GM19452 (cell line): Measurements from ENCODE around the gene TOP3B.

ENCODE experiments used
- ATAC-seq: cut with Tn5 transposase; IDR thresholded peaks from one replicate; pipeline ENCODE4 v1.9.1; 2021; ENCODE audit not compliant: unreplicated experiment

The TOP3B gene, protein sequence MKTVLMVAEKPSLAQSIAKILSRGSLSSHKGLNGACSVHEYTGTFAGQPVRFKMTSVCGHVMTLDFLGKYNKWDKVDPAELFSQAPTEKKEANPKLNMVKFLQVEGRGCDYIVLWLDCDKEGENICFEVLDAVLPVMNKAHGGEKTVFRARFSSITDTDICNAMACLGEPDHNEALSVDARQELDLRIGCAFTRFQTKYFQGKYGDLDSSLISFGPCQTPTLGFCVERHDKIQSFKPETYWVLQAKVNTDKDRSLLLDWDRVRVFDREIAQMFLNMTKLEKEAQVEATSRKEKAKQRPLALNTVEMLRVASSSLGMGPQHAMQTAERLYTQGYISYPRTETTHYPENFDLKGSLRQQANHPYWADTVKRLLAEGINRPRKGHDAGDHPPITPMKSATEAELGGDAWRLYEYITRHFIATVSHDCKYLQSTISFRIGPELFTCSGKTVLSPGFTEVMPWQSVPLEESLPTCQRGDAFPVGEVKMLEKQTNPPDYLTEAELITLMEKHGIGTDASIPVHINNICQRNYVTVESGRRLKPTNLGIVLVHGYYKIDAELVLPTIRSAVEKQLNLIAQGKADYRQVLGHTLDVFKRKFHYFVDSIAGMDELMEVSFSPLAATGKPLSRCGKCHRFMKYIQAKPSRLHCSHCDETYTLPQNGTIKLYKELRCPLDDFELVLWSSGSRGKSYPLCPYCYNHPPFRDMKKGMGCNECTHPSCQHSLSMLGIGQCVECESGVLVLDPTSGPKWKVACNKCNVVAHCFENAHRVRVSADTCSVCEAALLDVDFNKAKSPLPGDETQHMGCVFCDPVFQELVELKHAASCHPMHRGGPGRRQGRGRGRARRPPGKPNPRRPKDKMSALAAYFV

DNA sequence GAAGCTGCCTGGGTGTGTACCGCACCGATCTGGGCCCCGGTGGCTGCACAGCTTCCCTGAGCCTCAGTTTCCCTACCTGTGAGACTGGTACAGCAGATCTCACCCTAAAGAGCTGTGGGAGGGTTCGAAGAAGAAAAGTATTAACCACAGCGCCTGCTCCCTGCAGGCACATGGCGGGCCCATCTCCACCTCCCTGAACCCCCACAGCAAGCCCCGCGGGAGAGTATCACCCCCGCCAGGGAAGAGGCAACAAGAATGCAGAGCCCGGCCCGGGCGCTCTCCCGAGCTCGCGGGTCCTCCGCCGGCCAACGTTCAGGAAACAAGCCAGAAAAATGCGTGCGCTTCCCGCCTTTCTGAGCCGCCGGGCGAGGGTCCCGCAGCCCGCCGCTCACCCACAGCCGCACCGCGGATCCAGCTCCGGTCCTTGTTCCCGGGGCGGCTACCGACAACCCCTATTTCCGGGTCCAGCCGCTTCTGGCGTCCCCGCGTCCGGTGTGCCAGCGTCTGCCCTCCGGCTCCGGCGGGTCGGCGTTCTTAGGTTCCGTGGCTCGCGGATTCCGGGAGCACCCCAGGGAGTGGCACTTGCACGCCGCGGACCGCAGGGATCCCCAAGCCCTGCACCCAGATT is at the start of gene TOP3B:
Gene TOP3B, minus strand, starts transcription at position 450 of the 628 bp plus-strand sequence. CDS start 7,078 bp downstream, outside the sequence.
- ATAC-seq: no peak

DNA sequence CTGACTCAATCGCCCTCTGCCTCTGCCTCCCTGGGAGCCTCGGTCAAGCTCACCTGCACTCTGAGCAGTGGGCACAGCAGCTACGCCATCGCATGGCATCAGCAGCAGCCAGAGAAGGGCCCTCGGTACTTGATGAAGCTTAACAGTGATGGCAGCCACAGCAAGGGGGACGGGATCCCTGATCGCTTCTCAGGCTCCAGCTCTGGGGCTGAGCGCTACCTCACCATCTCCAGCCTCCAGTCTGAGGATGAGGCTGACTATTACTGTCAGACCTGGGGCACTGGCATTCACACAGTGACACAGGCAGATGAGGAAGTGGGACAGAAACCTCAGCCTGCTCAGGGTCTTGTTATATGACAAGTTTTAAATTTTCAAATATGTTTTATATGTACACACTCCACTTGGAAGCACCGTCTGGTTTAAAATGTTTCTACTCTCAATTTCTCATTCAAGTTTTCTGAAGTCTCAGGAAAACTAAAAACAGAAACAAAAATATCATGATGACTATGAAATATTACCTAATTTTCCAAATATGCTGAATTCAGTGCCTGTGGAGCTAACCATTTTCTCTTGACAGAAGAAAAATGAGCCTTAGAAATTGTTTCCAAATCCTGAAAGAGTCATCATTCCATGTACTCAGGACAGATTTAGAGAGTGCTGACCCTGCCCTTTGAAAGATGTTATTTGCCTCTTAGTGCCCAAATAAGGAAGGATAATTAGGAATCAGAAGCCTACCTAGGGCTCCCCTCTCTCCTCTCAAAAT is 48.8 kb upstream of the TOP3B start:
- ATAC-seq: no peak

DNA sequence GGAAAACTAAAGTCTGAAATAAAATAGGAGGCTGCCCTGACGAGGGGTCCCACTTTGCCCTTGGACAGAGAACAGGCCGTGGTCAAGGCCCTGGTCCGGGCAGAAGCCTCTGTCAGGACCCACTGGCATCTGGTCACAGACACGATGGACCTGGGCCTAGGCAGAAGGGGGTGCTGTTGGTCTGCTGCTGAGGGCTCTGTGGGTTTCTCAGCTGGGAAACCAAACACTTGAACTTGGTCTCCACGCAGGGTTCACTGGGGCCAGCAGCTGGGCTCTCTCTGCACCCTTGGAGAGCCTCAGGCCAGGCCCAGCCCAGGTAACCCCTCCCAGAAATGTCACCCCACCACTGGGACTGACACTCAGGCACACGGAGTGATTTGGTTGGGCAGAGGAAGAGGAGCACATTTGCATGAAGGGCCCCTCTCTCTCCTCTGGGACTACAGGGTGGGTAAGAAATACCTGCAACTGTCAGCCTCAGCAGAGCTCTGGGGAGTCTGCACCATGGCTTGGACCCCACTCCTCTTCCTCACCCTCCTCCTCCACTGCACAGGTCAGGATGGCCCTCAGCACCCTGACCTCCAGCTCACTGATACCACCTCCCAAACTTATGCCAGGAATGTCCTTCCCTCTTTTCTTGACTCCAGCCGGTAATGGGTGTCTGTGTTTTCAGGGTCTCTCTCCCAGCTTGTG is 48.1 kb upstream of the TOP3B start:
- peak; percentile 41 for ATAC-seq

DNA sequence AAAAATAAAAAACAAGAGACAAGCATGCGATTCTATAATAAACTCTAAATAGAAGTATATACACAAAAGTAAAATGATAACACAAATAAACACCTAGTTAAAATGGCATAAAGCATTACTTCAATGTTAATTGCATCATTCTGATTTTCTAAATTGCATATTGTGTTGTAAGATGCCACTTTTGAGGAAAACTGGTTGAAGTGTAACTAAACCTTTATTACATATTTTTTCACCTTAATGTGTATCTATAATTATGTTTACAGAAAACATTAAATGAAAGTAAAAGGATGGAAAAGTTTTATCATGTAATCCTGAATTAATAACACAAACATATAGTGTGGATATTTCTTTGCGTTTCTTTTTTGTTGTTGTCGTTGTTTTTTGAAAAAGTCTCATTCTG is 45.4 kb upstream of the TOP3B start:
- ATAC-seq: no peak

DNA sequence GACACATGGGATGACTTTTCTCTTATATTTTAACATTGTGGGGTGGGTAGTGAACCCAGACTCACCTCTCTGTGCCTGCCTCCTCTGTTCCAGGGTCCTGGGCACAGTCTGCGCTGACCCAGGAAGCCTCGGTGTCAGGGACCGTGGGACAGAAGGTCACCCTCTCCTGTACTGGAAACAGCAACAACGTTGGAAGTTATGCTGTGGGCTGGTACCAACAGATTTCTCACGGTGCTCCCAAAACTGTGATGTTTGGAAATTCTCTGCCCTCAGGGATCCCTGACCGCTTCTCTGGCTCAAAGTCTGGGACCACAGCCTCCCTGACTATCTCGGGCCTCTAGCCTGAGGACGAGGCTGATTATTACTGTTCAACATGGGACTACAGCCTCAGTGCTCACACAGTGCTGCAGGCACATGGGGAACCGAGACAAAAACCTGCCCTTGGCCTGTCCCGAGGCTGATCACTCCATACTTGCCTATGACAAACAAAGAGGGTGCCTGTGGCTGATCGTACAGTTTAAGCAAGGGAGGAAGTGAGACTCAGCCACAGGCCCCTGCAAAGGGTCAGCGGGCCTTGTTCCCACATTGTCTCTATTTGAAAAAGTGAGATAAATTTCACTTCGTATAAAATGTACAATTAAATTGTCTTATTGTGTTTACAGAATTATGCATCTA is 43.7 kb upstream of the TOP3B start:
- peak; percentile 62 for ATAC-seq

DNA sequence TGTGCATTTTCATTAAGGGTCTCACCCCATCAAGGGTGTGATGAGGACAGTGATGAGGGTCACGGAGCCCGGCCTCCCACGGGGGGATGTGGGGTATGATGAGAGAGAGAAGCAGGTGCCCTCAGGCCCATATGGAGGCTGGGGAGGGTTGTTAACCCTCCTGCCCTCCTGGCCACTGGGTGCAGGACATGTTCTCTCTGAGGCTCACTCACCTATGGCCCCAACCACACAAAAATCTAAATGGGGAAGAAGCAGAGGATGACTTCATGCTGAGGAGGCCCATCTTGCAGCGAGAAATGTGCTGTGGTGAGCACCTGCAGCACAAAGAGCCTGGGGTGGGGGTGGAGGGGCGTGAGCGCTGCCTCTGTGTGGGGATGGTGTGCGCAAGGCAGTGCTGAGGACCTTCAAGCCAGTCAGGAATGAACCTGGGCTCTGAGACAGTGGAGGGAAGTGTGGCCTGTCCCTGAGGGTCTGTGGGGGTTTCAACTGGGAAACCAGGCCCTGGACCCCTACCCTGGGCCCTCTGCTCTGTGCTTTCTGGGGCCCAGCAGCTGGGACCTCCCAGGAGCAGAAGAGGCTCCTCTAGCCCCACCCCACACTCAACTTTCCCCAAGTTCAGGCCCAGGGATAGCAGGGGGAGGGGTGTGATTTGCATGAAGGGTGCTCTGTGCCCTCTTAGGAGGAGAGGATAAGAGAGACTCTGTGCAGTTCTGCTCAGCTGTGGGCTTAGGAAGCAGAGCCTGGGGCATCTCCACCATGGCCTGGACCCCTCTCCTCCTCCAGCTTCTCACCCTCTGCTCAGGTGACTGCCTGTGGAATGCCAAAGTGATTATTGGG is 43.0 kb upstream of the TOP3B start:
- ATAC-seq: no peak

DNA sequence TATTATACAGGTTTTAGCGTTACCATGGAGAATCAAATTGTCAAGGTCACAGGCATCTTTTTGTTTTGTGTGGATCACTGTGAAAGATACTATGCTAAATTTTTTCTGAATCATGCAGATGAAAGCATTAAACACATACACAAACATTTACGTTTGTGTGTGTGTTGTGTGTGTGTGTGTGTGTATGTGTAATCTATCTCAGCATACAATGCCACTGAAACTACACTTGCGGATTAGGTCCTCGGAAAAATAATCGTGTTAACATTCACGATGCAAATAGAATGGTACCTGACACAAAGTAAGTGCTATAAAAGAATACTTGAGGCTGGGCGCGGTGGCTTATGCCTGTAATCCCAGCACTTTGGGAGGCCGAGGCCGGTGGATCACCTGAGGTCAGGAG is 41.9 kb upstream of the TOP3B start:
- ATAC-seq: no peak

DNA sequence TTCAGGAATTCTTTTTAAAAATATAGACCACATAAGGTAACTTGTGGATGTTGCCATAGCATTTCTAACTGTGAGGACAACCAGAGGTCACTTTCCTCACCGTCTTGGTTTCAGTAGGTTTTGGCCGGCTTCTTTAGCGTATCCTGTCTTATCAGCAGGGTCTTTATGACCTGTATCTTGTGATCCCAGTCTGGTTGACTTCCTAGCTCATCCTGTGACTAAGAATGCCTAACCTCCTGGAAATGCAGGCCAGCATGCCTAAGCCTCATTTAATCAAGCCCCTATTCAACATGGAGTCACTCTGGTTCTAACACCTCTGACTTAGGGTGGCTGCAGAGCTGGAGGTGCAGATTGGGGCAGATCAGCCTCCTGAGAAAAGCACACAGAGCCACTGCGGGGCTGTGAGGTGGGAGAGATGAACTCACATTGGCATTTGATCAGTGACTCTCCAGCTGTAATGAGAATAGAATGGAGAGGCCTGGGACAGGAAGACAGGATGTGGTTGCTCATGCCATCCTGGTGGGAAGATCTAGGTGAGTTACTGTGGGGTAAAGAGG is 41.1 kb upstream of the TOP3B start:
- ATAC-seq: no peak

DNA sequence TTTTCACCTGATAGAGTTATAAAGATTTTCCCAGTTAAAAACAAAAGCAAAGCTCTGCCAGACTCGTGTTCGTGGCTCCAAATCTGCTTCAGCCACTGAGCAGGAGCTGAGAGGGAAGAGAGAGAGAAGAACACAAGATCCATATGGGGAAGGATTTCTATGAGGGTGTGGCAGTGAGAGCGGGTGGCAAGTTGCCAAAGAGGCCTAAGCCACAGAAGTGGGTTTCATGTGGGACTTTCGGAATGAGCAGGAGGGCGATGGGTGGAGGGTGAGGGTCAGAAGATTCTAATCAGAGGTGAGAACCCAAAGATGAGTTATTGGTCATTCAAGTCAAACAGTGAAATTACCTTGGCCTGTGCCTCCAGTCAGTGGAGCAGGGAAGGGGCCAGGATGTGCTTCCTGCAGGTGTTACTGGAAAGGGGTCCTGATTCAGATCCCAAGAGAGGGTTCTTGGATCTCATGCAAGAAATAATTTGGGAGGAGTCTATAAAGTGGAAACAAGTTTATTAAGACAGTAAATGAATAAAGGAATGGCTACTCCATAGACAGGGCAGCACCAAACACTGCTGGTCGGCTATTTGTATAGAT is 40.5 kb upstream of the TOP3B start:
- ATAC-seq: no peak

DNA sequence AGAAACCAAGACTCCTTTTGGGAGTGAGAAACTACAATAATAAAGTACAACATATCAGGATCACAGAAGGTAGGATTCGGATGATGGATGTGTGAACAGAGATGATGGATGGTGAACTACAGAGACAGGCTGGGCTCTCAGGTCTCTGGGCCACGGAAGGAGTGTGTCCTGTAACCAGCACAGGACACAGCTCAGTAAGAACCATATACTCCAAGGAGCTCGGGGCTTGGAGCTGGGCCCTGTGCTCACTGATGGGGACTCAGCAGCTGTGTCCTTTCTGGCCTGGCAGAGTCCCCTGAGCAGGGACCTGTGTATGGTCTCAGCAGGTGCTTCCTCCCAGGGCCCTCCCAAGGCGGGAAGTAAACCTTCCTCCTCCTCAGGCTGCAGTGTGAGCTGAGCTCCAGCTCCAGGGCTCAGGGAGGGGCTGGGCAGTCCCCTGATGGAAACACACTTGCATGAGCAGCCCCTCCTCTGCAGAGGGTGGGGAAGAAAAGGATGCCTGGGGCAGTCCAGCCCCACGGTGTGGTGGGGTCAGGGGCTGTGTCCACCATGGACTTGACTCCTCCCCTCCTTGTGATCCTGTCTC is 39.8 kb upstream of the TOP3B start:
- no peak for ATAC-seq

DNA sequence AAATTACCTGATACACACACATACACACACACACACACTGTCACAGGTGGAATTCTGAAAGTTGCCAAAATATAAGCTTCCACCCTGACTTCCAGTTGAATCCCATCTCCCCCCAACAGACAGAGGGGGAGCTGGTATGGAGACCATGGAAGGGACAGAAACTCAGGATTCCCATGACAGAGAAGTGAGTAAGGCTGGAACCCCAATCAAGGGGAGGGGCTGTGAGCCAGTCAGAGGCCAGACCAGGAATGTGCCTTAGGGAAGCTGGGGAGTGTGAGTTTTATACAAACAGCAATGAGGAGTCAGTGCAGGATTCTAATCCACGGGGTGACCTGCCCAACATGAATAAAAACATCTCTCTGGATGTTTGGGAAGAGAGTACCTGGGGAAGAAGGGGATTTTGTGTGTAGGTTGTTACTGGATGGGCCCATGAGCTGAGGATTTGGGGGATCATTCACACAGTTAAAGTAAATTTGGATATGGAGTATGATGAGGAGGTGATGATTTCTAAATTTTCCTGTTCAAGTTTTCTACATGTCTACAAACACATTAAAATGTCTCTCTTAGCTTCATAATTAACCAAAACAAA is 38.7 kb upstream of the TOP3B start:
- ATAC-seq: no peak

DNA sequence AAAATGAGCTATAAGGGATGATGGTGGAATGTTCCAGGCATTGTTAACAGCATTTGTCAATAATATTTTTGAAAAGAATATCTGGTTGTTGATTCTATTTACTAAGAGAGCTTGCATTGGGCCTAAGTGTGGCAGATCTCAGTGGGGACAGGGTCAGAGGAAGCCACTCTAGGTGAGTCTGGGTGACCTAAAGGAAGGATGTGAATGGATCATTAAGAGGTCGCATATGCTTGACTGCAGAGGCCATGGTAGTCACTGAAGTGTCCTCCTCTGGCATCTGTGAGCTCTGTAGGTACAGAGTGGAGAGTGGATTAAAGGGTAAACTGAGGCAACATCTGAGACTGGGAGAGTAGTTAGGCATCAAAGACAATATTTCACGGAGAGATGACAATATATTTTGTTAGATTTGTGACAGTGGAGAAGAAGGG is 37.9 kb upstream of the TOP3B start:
- ATAC-seq: no peak

DNA sequence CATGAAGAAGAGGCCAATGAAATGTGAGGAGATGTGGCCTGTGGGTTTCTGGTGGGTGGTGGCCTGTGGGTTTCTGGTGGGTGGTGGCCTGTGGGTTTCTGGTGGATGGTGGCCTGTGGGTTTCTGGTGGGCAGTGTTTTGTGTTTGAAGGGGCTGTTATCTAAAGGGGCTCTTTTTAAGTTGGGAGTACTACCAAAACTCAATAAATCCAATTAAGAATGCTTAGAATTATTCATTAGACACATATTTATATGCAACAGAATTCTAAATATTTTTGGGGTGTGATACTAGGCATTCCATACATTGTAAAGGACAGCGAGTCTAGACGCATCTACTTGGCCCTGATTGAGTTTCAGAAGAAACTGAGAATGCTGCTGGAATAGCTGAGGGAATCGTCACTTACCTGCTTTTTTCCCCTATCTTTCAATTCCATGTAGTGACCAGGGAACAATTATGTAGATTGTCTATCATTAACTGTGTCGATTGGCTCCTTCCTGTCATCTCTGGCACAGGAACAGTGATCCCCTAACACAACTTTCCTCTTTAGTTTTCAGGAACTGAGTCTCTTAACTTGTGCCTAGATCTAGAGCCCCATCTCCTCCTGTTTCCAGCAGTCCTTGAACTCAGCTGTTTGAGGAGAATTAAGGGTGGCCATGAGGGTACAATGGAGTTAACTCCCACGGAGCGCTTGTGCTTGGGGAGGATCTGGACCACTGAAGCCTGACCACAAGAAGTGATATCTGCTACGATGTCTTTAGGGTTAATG is 37.3 kb upstream of the TOP3B start:
- ATAC-seq: no peak

DNA sequence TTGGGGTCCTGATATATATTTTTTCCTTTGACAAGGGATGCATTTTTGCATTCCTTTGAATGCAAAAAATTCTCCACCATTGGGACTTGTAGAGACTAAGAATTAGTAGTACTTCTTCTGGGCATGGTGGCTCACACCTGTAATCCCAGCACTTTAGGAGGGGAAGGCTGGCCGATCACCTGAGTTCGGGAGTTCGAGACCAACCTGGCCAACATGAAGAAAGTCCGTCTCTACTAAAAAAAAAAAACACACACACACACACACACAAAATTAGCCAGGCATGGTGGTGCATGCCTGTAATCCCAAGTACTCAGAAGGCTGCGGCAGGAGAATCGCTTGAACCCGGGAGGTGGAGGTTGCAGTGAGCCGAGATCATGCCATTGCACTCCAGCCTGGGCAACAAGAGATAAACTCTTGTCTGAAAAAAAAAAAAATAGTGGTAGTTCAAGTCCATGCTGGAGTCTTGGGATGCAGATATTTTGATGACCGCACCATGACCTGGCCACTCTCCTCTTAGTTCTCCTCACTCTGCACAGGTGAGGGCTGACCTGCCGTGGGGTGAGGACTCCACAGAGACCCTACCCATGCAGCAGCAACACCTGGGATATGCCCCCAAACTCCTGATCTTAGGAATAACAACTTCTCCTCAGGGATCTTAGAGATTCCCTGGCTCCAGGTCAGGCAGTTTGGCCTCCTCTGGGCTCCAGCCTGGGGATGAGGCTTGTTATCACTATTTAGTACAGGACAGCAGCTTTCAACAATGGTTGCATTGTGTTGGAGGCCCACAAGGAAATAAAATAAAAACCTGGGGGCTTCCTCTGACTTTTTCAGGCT is 36.5 kb upstream of the TOP3B start:
- no peak for ATAC-seq

DNA sequence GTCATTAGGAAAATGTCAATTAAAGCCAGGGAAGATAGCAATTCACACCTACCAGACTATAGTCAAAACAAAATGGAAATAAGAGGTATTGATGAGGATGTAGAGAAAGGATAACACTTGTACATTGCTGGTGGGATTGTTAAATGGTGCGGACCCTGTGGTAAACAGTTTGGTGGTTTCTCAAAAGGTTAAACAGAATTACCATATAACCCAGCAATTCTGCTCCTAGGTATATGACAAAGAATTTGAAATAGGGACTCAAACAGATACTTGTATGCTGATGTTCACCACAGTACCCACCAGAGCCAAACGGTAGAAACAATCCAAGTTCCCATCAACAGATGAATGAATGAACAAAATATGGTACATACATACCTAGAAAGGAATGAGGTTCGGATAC is 33.0 kb upstream of the TOP3B start:
- no peak for ATAC-seq

DNA sequence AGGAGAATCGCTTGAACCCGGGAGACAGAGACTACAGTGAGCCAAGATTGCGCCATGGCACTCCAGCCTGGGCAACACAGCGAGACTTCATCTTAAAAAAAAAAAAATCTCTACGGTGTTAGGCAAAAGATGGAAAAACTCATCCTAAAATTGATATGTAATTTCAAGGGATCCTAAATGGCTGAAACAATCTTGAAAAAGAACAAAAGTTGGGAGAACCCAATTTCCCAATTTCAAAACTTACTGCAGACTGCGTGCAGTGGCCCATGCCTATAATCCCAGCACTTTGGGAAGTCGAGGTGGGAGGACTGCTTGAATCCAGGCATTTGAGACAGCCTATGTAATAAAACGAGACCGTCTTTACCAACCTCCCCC is 31.7 kb upstream of the TOP3B start:
- ATAC-seq: no peak
